ENCODE results near the gene VSTM5.

VSTM5 gene

GRCh38 chr11:93772123-93772522, 78.3 kb downstream of the VSTM5 start:
- Histone ChIP-seq H3K36me3 (ENCODE audit: insufficient read depth, low read length) (no peaks in the 10 kb centered on the region), H2AFZ (ENCODE audit: low read depth, low read length) (no peak overlapping the region), H3K9me3 (ENCODE audit: low read length) (no peaks in the 10 kb centered on the region), H3K4me1 (ENCODE audit: insufficient read depth, low read length) (no peaks in the 10 kb centered on the region), H3K4me3 (ENCODE audit: low read length) (no peak overlapping the region), H3K27me3 (ENCODE audit: insufficient read depth, low read length) (no peaks in the 10 kb centered on the region)

GRCh38 chr11:93770160-93770559, 80.3 kb downstream of the VSTM5 start:
- Histone ChIP-seq H3K4me1 (ENCODE audit: insufficient read depth, low read length) (no peaks in the 10 kb centered on the region), H3K36me3 (ENCODE audit: insufficient read depth, low read length) (peaks cover 4% of the 10 kb centered on the region), H3K9me3 (ENCODE audit: low read length) (no peaks in the 10 kb centered on the region), H3K27me3 (ENCODE audit: insufficient read depth, low read length) (no peaks in the 10 kb centered on the region), H2AFZ (ENCODE audit: low read depth, low read length) (no peak overlapping the region), H3K4me3 (ENCODE audit: low read length) (no peak overlapping the region)
